Astrocyte (in vitro differentiated cells and primary cell): ENCODE measurements around the gene TTC13. TPM values are rescaled to one million over a fixed set of nuclear protein-coding genes. Genes with fewer than 3 reads are reported as not detected.

ENCODE experiments used
- DNase-seq: peaks from one replicate; pipeline ENCODE4 v3.0.0-alpha.2; 2010; ENCODE audit warnings: low read depth
- FAIRE-seq: peaks from 2 replicates; lab custom pipeline; 2011; peaks lifted over from hg19 to GRCh38; lab: Jason Lieb, UNC
- H2AFZ ChIP-seq: 2 replicates; pipeline ENCODE4 v1.6.0; 2012; ENCODE audit warnings: low read depth, low read length, inconsistent platforms
- H3K27ac ChIP-seq: 2 replicates; pipeline ENCODE4 v1.5.1; 2011; ENCODE audit warnings: low read depth, low read length, inconsistent platforms
- H3K27me3 ChIP-seq: 2 replicates; pipeline ENCODE4 v1.6.0; 2011; ENCODE audit warnings: low read length, inconsistent platforms; ENCODE audit not compliant: insufficient read depth
- H3K36me3 ChIP-seq: 2 replicates; pipeline ENCODE4 v1.5.1; 2011; ENCODE audit warnings: low read length, inconsistent platforms; ENCODE audit not compliant: insufficient read depth
- H3K4me1 ChIP-seq: 2 replicates; pipeline ENCODE4 v1.5.1; 2011; ENCODE audit warnings: low read length, inconsistent platforms; ENCODE audit not compliant: insufficient read depth
- H3K4me2 ChIP-seq: 2 replicates; pipeline ENCODE4 v1.6.0; 2012; ENCODE audit warnings: low read length, inconsistent platforms
- H3K4me3 ChIP-seq: 2 replicates; pipeline ENCODE4 v1.5.1; 2011; ENCODE audit warnings: low read depth, mild to moderate bottlenecking, low read length, inconsistent platforms; ENCODE audit not compliant: insufficient read depth
- H3K79me2 ChIP-seq: 2 replicates; pipeline ENCODE4 v1.6.0; 2012; ENCODE audit warnings: mild to moderate bottlenecking, low read length, inconsistent platforms; ENCODE audit not compliant: insufficient read depth
- H3K9ac ChIP-seq: 2 replicates; pipeline ENCODE4 v1.6.0; 2012; ENCODE audit warnings: mild to moderate bottlenecking, low read length, inconsistent platforms
- H3K9me3 ChIP-seq: 2 replicates; pipeline ENCODE4 v1.5.1; 2012; ENCODE audit warnings: low read depth, mild to moderate bottlenecking, low read length, inconsistent platforms; ENCODE audit not compliant: insufficient read depth
- H4K20me1 ChIP-seq: 2 replicates; pipeline ENCODE4 v1.6.0; 2012; ENCODE audit warnings: low read length, inconsistent platforms; ENCODE audit not compliant: insufficient read depth
- H3K27ac Mint-ChIP-seq: one replicate; pipeline ENCODE4 v1.8.0; 2021; ENCODE audit warnings: mild to moderate bottlenecking, mixed read lengths; ENCODE audit not compliant: unreplicated experiment
- H3K27me3 Mint-ChIP-seq: one replicate; pipeline ENCODE4 v1.8.0; 2021; ENCODE audit warnings: low read depth, mixed read lengths; ENCODE audit not compliant: unreplicated experiment
- H3K36me3 Mint-ChIP-seq: one replicate; pipeline ENCODE4 v1.8.0; 2021; ENCODE audit warnings: low read depth, mixed read lengths; ENCODE audit not compliant: unreplicated experiment
- H3K4me1 Mint-ChIP-seq: one replicate; pipeline ENCODE4 v1.8.0; 2021; ENCODE audit warnings: low read depth, mixed read lengths; ENCODE audit not compliant: unreplicated experiment
- H3K4me3 Mint-ChIP-seq: one replicate; pipeline ENCODE4 v1.8.0; 2021; ENCODE audit warnings: mild to moderate bottlenecking, moderate library complexity, mixed read lengths; ENCODE audit not compliant: unreplicated experiment
- H3K9me3 Mint-ChIP-seq: one replicate; pipeline ENCODE4 v1.8.0; 2021; ENCODE audit warnings: mild to moderate bottlenecking, mixed read lengths; ENCODE audit not compliant: unreplicated experiment
- CTCF ChIP-seq: IDR thresholded peaks from 2 replicates; pipeline ENCODE4 v1.5.1; 2011; ENCODE audit warnings: low read depth, mild to moderate bottlenecking, inconsistent platforms, low read length, moderate library complexity; ENCODE audit not compliant: insufficient read depth
- EZH2 ChIP-seq: IDR thresholded peaks from 2 replicates; pipeline ENCODE4 v1.6.1; 2012; ENCODE audit warnings: mild to moderate bottlenecking, low read length, inconsistent platforms; ENCODE audit not compliant: insufficient read depth
- total RNA-seq: library from RNA; stranded (reverse); gene quantifications from 2 replicates; pipeline ENCODE4 v1.2.1, GENCODE V29; 2021

TTC13 gene
- total RNA-seq, 1 donor from 2014 or later = 13.0 TPM

- Mint-ChIP-seq H3K4me1 (peaks cover 7% of the 10 kb centered on the region), H3K27me3 (no peaks in the 10 kb centered on the region), H3K4me3 (peak overlapping the region; percentile 1), H3K27ac (no peak overlapping the region), H3K36me3 (peaks cover 15% of the 10 kb centered on the region), H3K9me3 (no peaks in the 10 kb centered on the region)
- TF ChIP-seq CTCF (no peak), EZH2 (no peak)
- no peak overlapping the region for H3K27ac ChIP-seq
- H3K4me3 ChIP-seq = no peak overlapping the region
- DNase-seq (no peak), FAIRE-seq (no peak)
- H3K4me1 ChIP-seq = peaks cover under 1% of the 10 kb centered on the region
- H3K27me3 ChIP-seq = no peaks in the 10 kb centered on the region
- no peak overlapping the region for H3K9ac ChIP-seq
- H3K36me3 ChIP-seq = peaks cover 23% of the 10 kb centered on the region
- H2AFZ ChIP-seq = no peak overlapping the region
- H4K20me1 ChIP-seq = peaks cover 3% of the 10 kb centered on the region
- H3K4me2 ChIP-seq = no peak overlapping the region
- peaks cover 3% of the 10 kb centered on the region for H3K79me2 ChIP-seq
- no peaks in the 10 kb centered on the region for H3K9me3 ChIP-seq
Observed at GRCh38 chr1:230992100-230992774, 13.6 kb upstream of the TTC13 start.

GRCh38 chr1:230987448-230987847 is 8.8 kb upstream of the TTC13 start:
- Histone ChIP-seq H3K36me3 (peaks cover 7% of the 10 kb centered on the region), H3K4me3 (no peak overlapping the region), H3K4me1 (peaks cover 5% of the 10 kb centered on the region), H3K27me3 (no peaks in the 10 kb centered on the region), H3K9ac (no peak overlapping the region), H2AFZ (no peak overlapping the region), H3K27ac (no peak overlapping the region), H3K4me2 (peak overlapping the region; percentile 24), H3K9me3 (no peaks in the 10 kb centered on the region), H4K20me1 (peaks cover 3% of the 10 kb centered on the region), H3K79me2 (peaks cover 13% of the 10 kb centered on the region)
- peaks cover 8% of the 10 kb centered on the region for H3K36me3 Mint-ChIP-seq
- peak overlapping the region; percentile 11 for H3K4me3 Mint-ChIP-seq
- H3K9me3 Mint-ChIP-seq = no peaks in the 10 kb centered on the region
- H3K27ac Mint-ChIP-seq = no peak overlapping the region
- no peaks in the 10 kb centered on the region for H3K27me3 Mint-ChIP-seq
- H3K4me1 Mint-ChIP-seq = peaks cover 14% of the 10 kb centered on the region
- no peak for DNase-seq
- FAIRE-seq = no peak
- TF ChIP-seq CTCF = no peak
- TF ChIP-seq EZH2 = no peak

GRCh38 chr1:230986976-230987375 is 8.3 kb upstream of the TTC13 start:
- Histone ChIP-seq H3K27ac (no peak overlapping the region), H3K36me3 (peaks cover 7% of the 10 kb centered on the region), H2AFZ (no peak overlapping the region), H3K9me3 (no peaks in the 10 kb centered on the region), H3K4me1 (peaks cover 5% of the 10 kb centered on the region), H4K20me1 (peaks cover 2% of the 10 kb centered on the region), H3K4me2 (peak overlapping the region; percentile 24), H3K4me3 (no peak overlapping the region), H3K79me2 (peaks cover 12% of the 10 kb centered on the region), H3K9ac (no peak overlapping the region), H3K27me3 (no peaks in the 10 kb centered on the region)
- Mint-ChIP-seq H3K27me3 (no peaks in the 10 kb centered on the region), H3K4me3 (peak overlapping the region; percentile 11), H3K9me3 (no peaks in the 10 kb centered on the region), H3K4me1 (peaks cover 14% of the 10 kb centered on the region), H3K36me3 (peaks cover 8% of the 10 kb centered on the region), H3K27ac (no peak overlapping the region)
- DNase-seq (peak; percentile 73), FAIRE-seq (no peak)
- TF ChIP-seq EZH2 (no peak), CTCF (no peak)
